IPS DF 4.7 (cell line): ENCODE measurements around the gene PHACTR1.

ENCODE experiments used
- DNase-seq: peaks from one replicate; pipeline ENCODE4 v3.0.0-alpha.2; 2013; ENCODE audit warnings: low spot score; ENCODE audit errors: extremely low read depth

The PHACTR1 gene

DNA sequence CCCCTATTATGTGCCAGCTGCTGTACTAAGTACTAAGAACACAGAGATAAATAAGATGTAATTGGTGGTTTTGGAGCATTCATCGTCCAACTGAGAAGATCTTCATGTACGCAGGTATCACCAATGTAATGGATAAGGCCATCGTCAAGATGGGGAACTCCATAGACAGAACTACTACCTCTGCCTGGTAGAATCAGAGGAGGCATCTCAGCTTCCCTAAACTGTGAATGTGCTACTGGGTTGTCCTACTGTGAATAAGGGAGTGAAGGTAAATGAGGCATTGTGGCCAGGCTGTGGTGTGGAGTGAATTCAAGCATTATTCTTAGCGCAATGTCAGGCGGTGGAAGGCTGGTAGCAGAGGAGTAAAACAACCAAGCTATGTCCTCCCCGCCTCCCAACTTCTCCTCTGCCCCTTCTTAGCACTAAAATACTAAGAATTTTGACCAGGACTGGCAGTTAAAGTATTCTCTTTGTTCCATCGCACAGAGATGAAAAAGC is 543.6 kb downstream of the PHACTR1 start:
- DNase-seq: no peak

- DNase-seq: no peak
These were observed 544.3 kb downstream of the PHACTR1 start for GRCh38 chr6:13260831-13261230.

- no peak for DNase-seq
These were observed 545.0 kb downstream of the PHACTR1 start for GRCh38 chr6:13261464-13261994.

GRCh38 chr6:13262302-13263230 is 546.0 kb downstream of the PHACTR1 start:
- no peak for DNase-seq

DNA sequence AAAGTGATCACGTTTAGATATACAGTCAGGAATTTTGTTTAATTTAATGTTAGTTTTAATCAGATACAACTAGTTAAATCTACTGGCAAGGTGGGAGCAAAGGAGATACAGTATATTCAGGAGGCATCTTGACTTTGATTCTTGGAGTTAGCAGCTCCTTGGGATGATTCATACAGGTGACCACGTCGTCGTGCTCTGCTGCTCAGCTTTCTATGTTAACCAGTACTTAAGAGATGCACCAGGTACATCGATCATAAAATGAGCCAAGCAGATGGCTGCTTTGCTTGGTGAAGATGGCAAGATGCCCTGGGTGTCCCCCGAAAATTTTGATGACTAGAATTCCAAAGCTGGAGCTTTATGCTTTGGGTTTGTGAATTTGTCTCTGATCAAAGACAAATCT is 547.1 kb downstream of the PHACTR1 start:
- no peak for DNase-seq

DNA sequence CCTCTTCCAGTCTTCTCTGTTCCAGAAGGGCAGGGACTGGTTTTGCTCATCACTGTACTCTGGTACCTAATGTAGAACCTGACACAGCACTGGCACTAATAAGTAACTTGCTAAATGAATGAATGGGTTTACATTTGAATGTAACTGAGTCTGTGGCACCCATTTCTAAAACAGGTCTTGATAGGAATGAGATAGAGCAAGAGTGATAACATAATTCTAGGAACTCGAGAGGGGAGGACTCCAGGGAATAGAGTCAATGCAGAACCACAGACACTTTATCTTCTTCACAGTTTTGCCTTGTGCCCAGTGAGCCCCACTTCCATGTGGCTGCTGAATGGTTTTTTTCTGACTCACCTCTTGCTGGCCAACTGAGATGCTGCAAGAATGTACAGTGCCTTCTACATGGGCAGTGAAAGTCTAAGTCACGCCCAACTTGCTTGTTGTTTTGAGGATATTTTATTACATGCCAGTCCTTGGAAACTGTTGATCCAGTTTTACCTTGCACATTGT is 550.6 kb downstream of the PHACTR1 start:
- DNase-seq: no peak

GRCh38 chr6:13268913-13269518 is 552.4 kb downstream of the PHACTR1 start:
- DNase-seq: no peak

- no peak for DNase-seq
These were observed 555.8 kb downstream of the PHACTR1 start for GRCh38 chr6:13272131-13273046.

DNA sequence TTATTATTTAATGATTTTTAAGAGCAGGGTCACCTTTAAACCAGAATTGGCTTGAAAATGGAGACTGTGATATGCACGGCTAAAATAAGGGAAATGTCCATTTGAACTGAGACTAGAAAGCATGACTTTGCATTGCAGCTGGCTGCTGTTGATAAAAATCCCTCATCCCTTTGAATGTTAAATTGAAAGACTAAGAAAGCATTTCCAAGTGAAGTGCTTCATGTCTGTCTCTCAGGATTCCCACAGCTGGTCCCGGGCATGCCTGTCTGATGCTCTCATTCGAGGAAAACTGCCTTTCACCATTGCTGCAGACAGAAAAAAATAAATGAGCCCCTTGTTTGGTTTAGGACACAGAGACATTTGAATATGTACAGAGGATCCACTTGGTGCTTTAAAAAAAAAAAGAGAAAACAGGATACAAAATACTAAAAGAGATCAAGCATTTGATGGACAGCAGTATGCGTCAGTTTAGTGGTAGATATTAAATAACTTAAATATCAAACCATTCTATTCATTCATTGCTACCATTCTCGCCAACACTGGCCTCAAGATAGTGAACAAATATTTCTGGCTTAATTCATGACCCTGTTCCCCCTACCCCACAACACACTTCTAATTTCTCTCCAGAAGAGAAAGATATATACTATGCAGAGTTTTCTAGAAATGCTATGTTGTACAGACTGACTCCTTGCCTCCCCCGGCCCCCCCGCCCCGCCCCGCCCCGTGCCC is 556.8 kb downstream of the PHACTR1 start:
- DNase-seq: no peak

DNA sequence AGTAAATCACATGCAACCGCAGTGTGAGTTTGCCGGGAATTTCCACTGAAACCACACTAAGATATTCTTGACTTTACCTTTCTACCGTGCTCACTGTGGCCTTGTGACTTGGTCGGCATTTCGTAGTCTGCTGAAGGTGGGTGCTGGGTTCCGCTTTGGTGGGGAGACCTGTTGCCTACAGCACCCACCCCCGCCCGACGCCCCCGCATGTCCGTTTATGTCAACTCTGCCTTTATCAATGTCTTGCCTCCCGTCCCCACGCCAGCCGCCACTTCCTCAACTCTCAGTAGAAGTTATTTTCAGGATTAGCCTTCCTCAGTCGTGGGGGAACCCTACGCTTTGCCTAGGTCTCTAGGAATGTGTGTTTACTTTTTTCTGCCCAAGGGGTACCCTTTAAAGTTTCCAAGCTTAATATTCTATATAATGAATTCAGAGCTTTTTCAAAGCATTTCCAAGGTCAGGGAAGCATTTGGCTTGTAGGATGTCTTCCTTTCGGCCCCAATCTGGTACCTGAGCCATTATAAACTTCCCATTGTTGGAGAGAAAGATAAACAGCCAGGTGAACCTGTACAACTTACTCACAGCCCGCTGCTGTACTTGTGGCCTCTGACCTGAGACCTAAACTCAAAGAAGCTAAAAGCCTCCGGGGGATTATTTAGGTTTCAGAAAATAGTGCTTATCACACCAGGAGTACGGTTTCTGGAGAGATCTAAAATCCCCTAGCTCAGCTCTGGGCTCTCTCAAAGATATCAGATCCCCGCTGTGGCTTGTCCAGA is 557.6 kb downstream of the PHACTR1 start:
- DNase-seq: no peak

GRCh38 chr6:13274707-13275434 is 558.3 kb downstream of the PHACTR1 start:
- no peak for DNase-seq

- DNase-seq: no peak
These were observed 558.9 kb downstream of the PHACTR1 start for GRCh38 chr6:13275435-13275989.

DNA sequence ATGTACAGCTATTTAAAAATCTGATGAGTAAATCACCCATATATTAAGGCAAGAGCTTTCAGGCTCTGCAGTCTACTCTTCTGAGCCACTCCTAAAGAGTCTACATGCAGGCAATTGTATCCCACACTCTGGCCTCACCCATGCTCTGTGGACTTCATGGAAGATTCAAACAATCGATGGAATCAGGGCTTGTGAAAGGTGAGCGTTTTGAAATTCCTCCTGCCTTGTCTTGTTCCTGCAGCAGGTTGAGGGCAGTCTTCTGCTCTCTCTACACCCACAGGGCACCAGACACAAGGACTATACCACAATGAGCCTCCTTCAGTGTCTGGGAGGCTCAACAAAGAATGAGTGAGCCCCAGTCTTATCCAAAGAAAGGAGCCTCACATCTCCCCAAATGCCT is 560.7 kb downstream of the PHACTR1 start:
- no peak for DNase-seq

- no peak for DNase-seq
These were observed 561.6 kb downstream of the PHACTR1 start for GRCh38 chr6:13278164-13278563.

DNA sequence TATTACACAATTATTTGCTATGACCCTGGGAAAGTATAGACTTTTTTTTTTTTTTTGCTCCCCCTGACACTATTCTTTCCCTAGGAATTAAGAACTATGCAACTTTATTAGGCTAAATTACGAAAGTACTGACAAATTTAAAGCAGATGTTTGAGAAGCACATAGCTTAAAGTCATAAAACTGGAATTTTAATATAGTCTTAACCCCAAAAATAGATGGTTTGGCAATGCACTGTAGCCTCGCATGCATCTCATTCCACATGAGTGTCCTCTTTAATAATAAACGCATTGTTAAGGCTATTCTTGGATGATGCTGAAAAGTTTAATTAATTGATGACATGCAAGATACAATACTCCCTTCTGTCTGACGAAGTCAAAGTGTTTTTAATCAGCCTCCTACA is 562.4 kb downstream of the PHACTR1 start:
- DNase-seq: no peak

GRCh38 chr6:13280254-13280653 is 563.7 kb downstream of the PHACTR1 start:
- DNase-seq: no peak

GRCh38 chr6:13281686-13282085 is 565.1 kb downstream of the PHACTR1 start:
- no peak for DNase-seq

GRCh38 chr6:13282393-13283069 is 566.0 kb downstream of the PHACTR1 start:
- no peak for DNase-seq
